DND-41 (cell line): ENCODE results near the gene KRT1.

Source experiments
- ATAC-seq: fragments of 200-7000 bp; cut with Tn5 transposase; 3 replicates; pipeline ENCODE4 v1.9.1; 2021; ENCODE audit warnings: low read depth; ENCODE audit not compliant: insufficient read depth
- DNase-seq: peaks from one replicate; pipeline ENCODE4 v3.0.0-alpha.2; 2020
- H2AFZ ChIP-seq: 2 replicates; pipeline ENCODE4 v1.6.0; 2012; ENCODE audit warnings: low read depth, low read length
- H3K27ac ChIP-seq: 2 replicates; pipeline ENCODE4 v1.5.1; 2012; ENCODE audit warnings: low read length, inconsistent platforms
- H3K27me3 ChIP-seq: fragments of 200-600 bp; sonication (generic); 2 replicates; pipeline ENCODE4 v1.6.0; 2012; ENCODE audit warnings: low read length, mild to moderate bottlenecking, inconsistent platforms; ENCODE audit not compliant: insufficient read depth, poor library complexity
- H3K36me3 ChIP-seq: 2 replicates; pipeline ENCODE4 v1.5.1; 2012; ENCODE audit warnings: low read length, inconsistent platforms; ENCODE audit not compliant: insufficient read depth
- H3K4me1 ChIP-seq: 2 replicates; pipeline ENCODE4 v1.5.1; 2012; ENCODE audit warnings: mild to moderate bottlenecking, low read length; ENCODE audit not compliant: insufficient read depth
- H3K4me2 ChIP-seq: 2 replicates; pipeline ENCODE4 v1.6.0; 2012; ENCODE audit warnings: mild to moderate bottlenecking, moderate library complexity, low read length, inconsistent platforms; ENCODE audit not compliant: insufficient read depth
- H3K4me3 ChIP-seq, 2 experiments: fragments of 200-600 bp in 1 of 2; shearing (Covaris generic) in 1 of 2; 2 replicates each; pipeline ENCODE4 v1.5.1; 2012 to 2016; ENCODE audit warnings: inconsistent platforms in 2 of 2, low read length in 2 of 2, mild to moderate bottlenecking in 2 of 2, low read depth in 1 of 2, moderate library complexity in 1 of 2
- H3K79me2 ChIP-seq: 2 replicates; pipeline ENCODE4 v1.6.0; 2012; ENCODE audit warnings: low read length, inconsistent platforms; ENCODE audit not compliant: insufficient read depth
- H3K9ac ChIP-seq: 2 replicates; pipeline ENCODE4 v1.6.0; 2012; ENCODE audit warnings: low read depth, mild to moderate bottlenecking, inconsistent platforms, low read length, moderate library complexity
- H3K9me3 ChIP-seq: 2 replicates; pipeline ENCODE4 v1.5.1; 2012; ENCODE audit warnings: low read length, moderate library complexity, mild to moderate bottlenecking, inconsistent platforms; ENCODE audit not compliant: insufficient read depth, severe bottlenecking
- H4K20me1 ChIP-seq: 2 replicates; pipeline ENCODE4 v1.6.0; 2012; ENCODE audit warnings: low read length; ENCODE audit not compliant: insufficient read depth
- CTCF ChIP-seq: IDR thresholded peaks from 2 replicates; pipeline ENCODE4 v1.5.1; 2012; ENCODE audit warnings: borderline replicate concordance, low read length, moderate library complexity, mild to moderate bottlenecking; ENCODE audit not compliant: poor library complexity, severe bottlenecking; ENCODE audit errors: extremely low read depth
- EZH2 ChIP-seq: IDR thresholded peaks from 3 replicates; pipeline ENCODE4 v1.6.1; 2012; ENCODE audit warnings: borderline replicate concordance, low read depth, mild to moderate bottlenecking, moderate library complexity, low read length, inconsistent platforms; ENCODE audit not compliant: severe bottlenecking

Gene KRT1

GRCh38 chr12:52691076-52691840, 11.1 kb upstream of the KRT1 start:
- ATAC-seq (no peak), DNase-seq (no peak)
- no peak overlapping the region for H2AFZ ChIP-seq
- no peak for TF ChIP-seq EZH2
- TF ChIP-seq CTCF, result no peak
- no peak overlapping the region for H3K4me3 ChIP-seq
- no peaks in the 10 kb centered on the region for H3K4me1 ChIP-seq
- no peak overlapping the region for H3K27ac ChIP-seq
- no peak overlapping the region for H3K4me2 ChIP-seq
- no peaks in the 10 kb centered on the region for H3K79me2 ChIP-seq
- H3K9ac ChIP-seq, result no peak overlapping the region
- no peaks in the 10 kb centered on the region for H3K9me3 ChIP-seq
- H3K27me3 ChIP-seq, result peaks cover 33% of the 10 kb centered on the region
- H4K20me1 ChIP-seq, result no peaks in the 10 kb centered on the region
- H3K36me3 ChIP-seq, result no peaks in the 10 kb centered on the region

GRCh38 chr12:52690351-52691075, 10.3 kb upstream of the KRT1 start:
- H3K79me2 ChIP-seq, result no peaks in the 10 kb centered on the region
- no peak overlapping the region for H3K4me2 ChIP-seq
- no peaks in the 10 kb centered on the region for H3K9me3 ChIP-seq
- H3K27ac ChIP-seq, result no peak overlapping the region
- H2AFZ ChIP-seq, result no peak overlapping the region
- no peak overlapping the region for H3K9ac ChIP-seq
- no peak for ATAC-seq
- DNase-seq, result no peak
- no peaks in the 10 kb centered on the region for H3K36me3 ChIP-seq
- H3K4me1 ChIP-seq, result no peaks in the 10 kb centered on the region
- H4K20me1 ChIP-seq, result no peaks in the 10 kb centered on the region; the same call in 1 of the 2 replicates
- TF ChIP-seq CTCF (no peak), EZH2 (no peak)
- H3K27me3 ChIP-seq, result peaks cover 29% of the 10 kb centered on the region
- no peak overlapping the region for H3K4me3 ChIP-seq

GRCh38 chr12:52689936-52690335, 9.7 kb upstream of the KRT1 start:
- H3K9me3 ChIP-seq, result no peaks in the 10 kb centered on the region
- peaks cover 28% of the 10 kb centered on the region for H3K27me3 ChIP-seq
- H3K4me1 ChIP-seq, result no peaks in the 10 kb centered on the region
- H2AFZ ChIP-seq, result no peak overlapping the region
- no peak for TF ChIP-seq CTCF
- no peak for TF ChIP-seq EZH2
- no peaks in the 10 kb centered on the region for H3K36me3 ChIP-seq
- H3K27ac ChIP-seq, result no peak overlapping the region
- H3K79me2 ChIP-seq, result no peaks in the 10 kb centered on the region
- ATAC-seq, result no peak
- DNase-seq, result no peak
- no peak overlapping the region for H3K4me3 ChIP-seq
- no peak overlapping the region for H3K9ac ChIP-seq
- no peak overlapping the region for H3K4me2 ChIP-seq
- H4K20me1 ChIP-seq, result no peaks in the 10 kb centered on the region; the same call in 1 of the 2 replicates
